Nephron progenitor cell (in vitro differentiated cells): ENCODE data around the gene GFI1.

Experiments used
- DNase-seq: peaks from one replicate; pipeline ENCODE4 v3.0.0; 2021
- H3K27ac Mint-ChIP-seq: 2 replicates; pipeline ENCODE4 v1.8.0; 2021; ENCODE audit warnings: mild to moderate bottlenecking, moderate library complexity, mixed read lengths
- H3K27me3 Mint-ChIP-seq: 2 replicates; pipeline ENCODE4 v1.8.0; 2021; ENCODE audit warnings: mild to moderate bottlenecking, low read depth, mixed read lengths; ENCODE audit not compliant: poor library complexity
- H3K36me3 Mint-ChIP-seq: 2 replicates; pipeline ENCODE4 v1.8.0; 2021; ENCODE audit warnings: low read depth, mixed read lengths
- H3K4me1 Mint-ChIP-seq: 2 replicates; pipeline ENCODE4 v1.8.0; 2021; ENCODE audit warnings: mixed read lengths
- H3K4me3 Mint-ChIP-seq: 2 replicates; pipeline ENCODE4 v1.8.0; 2021; ENCODE audit warnings: mild to moderate bottlenecking, moderate library complexity, mixed read lengths
- H3K9me3 Mint-ChIP-seq: 2 replicates; pipeline ENCODE4 v1.8.0; 2021; ENCODE audit warnings: mild to moderate bottlenecking, moderate library complexity, mixed read lengths
- TF ChIP-seq, protein P1 (sequence below): fragments of 200-600 bp; sonication (generic); IDR thresholded peaks from 2 replicates; pipeline ENCODE4 v1.5.0; 2021; ENCODE audit warnings: antibody characterized with exemption

GFI1 gene

DNA sequence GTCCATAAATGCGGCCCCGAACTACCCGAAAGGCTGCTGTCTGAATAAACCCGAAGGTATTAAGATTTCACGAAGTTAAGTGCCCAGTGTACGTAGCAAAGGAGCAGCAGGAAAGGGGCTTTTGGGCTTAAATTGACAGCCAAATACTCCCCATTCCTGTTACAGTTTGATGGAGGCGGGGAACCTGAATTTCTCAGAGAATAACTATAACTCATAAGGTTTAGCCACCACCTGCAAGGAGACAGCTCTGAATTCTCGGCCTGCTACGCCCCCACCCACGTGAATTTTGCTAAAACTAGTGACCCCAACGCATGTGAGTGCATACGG, 5.2 kb downstream of the GFI1 start:
- DNase-seq, result no peak
- no peaks in the 10 kb centered on the region for H3K36me3 Mint-ChIP-seq
- H3K4me1 Mint-ChIP-seq, result peaks cover 53% of the 10 kb centered on the region
- H3K27ac Mint-ChIP-seq, result no peak overlapping the region
- TF ChIP-seq, protein P1, sequence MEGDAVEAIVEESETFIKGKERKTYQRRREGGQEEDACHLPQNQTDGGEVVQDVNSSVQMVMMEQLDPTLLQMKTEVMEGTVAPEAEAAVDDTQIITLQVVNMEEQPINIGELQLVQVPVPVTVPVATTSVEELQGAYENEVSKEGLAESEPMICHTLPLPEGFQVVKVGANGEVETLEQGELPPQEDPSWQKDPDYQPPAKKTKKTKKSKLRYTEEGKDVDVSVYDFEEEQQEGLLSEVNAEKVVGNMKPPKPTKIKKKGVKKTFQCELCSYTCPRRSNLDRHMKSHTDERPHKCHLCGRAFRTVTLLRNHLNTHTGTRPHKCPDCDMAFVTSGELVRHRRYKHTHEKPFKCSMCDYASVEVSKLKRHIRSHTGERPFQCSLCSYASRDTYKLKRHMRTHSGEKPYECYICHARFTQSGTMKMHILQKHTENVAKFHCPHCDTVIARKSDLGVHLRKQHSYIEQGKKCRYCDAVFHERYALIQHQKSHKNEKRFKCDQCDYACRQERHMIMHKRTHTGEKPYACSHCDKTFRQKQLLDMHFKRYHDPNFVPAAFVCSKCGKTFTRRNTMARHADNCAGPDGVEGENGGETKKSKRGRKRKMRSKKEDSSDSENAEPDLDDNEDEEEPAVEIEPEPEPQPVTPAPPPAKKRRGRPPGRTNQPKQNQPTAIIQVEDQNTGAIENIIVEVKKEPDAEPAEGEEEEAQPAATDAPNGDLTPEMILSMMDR, result no peak
- peaks cover 99% of the 10 kb centered on the region for H3K27me3 Mint-ChIP-seq
- peak overlapping the region; percentile 73 for H3K4me3 Mint-ChIP-seq
- H3K9me3 Mint-ChIP-seq, result peaks cover 4% of the 10 kb centered on the region

DNA sequence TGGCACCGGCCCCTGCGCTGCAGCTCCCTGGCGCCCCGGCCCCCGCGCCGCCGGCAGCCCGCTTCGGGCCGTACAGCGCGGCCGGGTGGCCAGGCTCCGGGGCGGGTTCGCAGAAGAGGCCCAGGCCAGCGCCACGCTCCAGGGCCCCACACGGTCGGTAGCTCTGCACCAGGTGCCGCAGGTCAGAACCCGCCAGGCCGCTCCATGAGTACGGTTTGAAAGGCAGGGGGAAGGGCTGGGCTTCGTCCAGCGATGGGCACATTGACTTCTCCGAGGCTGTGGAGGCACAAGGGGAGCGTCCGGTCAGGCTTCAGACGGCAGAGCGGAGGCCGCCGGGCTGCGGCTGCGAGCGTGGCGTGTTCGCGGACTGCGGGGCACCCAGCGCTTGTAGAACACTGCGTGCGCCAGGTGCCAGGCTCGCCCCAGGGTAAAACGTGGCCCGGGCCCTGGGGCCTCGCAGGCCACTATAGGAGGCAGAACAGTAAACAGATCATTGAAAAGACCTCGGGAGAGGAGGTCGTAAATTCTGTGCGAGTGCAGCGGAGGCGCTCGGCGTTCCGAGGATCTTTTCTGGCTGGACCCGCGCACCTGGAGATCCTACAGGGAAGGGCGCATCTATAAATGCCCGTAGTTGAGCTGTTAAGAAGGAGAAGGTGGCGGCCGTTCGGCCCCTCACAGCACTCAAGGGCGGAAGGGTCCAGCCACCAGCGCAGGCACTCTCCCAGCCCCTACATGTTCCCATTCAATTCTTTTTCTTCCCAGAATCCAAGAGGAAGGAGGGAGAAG, 5.7 kb downstream of the GFI1 start:
- TF ChIP-seq, protein P1, result no peak
- DNase-seq, result peak; percentile 52
- H3K27me3 Mint-ChIP-seq, result peaks cover 99% of the 10 kb centered on the region
- H3K4me1 Mint-ChIP-seq, result peaks cover 53% of the 10 kb centered on the region
- peaks cover 4% of the 10 kb centered on the region for H3K9me3 Mint-ChIP-seq
- no peak overlapping the region for H3K27ac Mint-ChIP-seq
- peak overlapping the region; percentile 73 for H3K4me3 Mint-ChIP-seq
- no peaks in the 10 kb centered on the region for H3K36me3 Mint-ChIP-seq

DNA sequence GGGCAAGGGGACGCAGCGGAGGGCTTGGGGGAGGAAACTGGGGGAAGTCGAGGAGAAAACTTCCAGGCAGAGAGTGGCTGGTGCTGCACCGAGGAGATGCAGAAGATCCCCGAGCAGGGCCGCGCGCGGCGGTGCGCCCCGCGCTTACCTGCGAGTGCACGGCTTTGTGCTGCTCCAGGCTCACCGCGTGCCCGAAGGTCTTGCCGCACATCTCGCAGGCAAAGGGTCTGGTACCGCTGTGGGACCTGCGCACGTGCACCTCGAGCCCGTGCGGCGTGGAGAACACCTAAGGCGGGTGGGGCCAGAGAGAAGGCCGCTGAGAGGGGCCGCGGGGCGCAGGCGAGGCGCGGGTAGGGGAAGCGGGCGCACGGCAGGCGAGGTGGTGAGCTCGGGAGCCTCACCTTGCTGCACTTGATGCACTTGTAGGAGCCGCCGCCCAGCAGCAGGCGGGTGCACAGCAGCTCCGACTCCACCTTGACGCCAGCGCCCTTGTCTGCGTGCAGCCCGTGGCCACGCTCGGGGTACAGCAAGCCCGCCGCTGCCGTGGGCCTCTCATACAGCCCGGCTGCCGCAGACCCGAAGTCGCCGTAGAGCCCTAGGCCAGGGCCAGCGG, 6.4 kb downstream of the GFI1 start:
- Mint-ChIP-seq H3K4me1 (peaks cover 50% of the 10 kb centered on the region), H3K4me3 (peak overlapping the region; percentile 72), H3K27ac (no peak overlapping the region), H3K36me3 (no peaks in the 10 kb centered on the region), H3K27me3 (peaks cover 100% of the 10 kb centered on the region), H3K9me3 (peaks cover 4% of the 10 kb centered on the region)
- TF ChIP-seq, protein P1, result no peak
- no peak for DNase-seq

DNA sequence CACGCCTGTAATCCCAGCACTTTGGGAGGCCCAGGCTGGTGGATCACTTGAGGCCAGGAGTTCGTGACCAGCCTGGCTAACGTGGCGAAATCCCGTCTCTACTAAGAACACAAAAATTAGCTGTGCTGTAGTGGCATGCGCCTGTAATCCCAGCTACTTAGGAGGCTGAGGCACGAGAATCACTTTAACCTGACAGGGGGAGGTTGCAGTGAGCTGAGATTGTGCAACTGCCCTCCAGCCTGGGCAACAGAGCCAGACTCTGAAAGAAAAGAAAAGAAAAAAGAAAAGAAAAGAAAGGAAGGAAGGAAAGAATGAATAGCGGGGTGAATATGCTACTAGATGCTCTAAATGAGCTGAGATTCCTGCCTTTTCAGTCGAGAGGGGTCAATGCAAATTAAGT, 7.1 kb downstream of the GFI1 start:
- no peak overlapping the region for H3K27ac Mint-ChIP-seq
- peaks cover 4% of the 10 kb centered on the region for H3K9me3 Mint-ChIP-seq
- peaks cover 100% of the 10 kb centered on the region for H3K27me3 Mint-ChIP-seq
- DNase-seq, result no peak
- TF ChIP-seq, protein P1, result no peak
- peaks cover 44% of the 10 kb centered on the region for H3K4me1 Mint-ChIP-seq
- H3K4me3 Mint-ChIP-seq, result peak overlapping the region; percentile 72
- H3K36me3 Mint-ChIP-seq, result no peaks in the 10 kb centered on the region

DNA sequence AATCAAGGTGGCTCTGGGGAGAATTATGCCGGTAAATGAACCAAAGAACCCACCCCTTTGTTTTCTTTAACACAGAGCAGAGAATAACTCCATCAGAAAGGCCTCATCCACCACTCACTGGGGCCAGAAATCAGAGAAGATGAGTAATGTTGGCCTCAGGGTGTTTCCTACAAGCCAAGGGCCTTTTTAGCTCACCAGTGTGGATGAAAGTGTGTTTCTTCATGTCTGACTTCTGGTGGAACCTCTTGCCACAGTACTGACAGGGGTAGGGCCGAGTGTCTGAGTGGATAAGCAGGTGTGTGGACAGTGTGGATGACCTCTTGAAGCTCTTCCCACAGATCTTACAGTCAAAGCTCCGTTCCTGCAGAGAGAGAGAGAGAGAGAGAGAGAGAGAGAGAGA, 8.3 kb downstream of the GFI1 start:
- TF ChIP-seq, protein P1, result no peak
- Mint-ChIP-seq H3K27me3 (peaks cover 100% of the 10 kb centered on the region), H3K4me1 (peaks cover 35% of the 10 kb centered on the region), H3K27ac (no peak overlapping the region), H3K9me3 (peaks cover 4% of the 10 kb centered on the region), H3K4me3 (no peak overlapping the region), H3K36me3 (no peaks in the 10 kb centered on the region)
- no peak for DNase-seq
